IPS-18a (cell line): ENCODE results near the gene PER1.

Source experiments
- H3K27ac ChIP-seq: one replicate; pipeline ENCODE4 v1.5.1; 2013; ENCODE audit warnings: low read length
- H3K27me3 ChIP-seq: one replicate; pipeline ENCODE4 v1.6.1; 2013; ENCODE audit warnings: mild to moderate bottlenecking, low read length; ENCODE audit not compliant: control insufficient read depth, insufficient read depth
- H3K36me3 ChIP-seq: one replicate; pipeline ENCODE4 v1.6.1; 2013; ENCODE audit warnings: low read depth, low read length; ENCODE audit not compliant: control insufficient read depth
- H3K4me1 ChIP-seq: one replicate; pipeline ENCODE4 v1.6.1; 2013; ENCODE audit warnings: low read depth, low read length; ENCODE audit not compliant: control insufficient read depth
- H3K4me3 ChIP-seq: one replicate; pipeline ENCODE4 v1.5.1; 2013; ENCODE audit warnings: low read length
- H3K9ac ChIP-seq: one replicate; pipeline ENCODE4 v1.6.1; 2013; ENCODE audit warnings: mild to moderate bottlenecking, low read length, moderate library complexity
- H3K9me3 ChIP-seq: one replicate; pipeline ENCODE4 v1.6.1; 2013; ENCODE audit warnings: low read depth, low read length; ENCODE audit not compliant: control insufficient read depth

The PER1 gene

GRCh38 chr17:8120520-8121406 is 31.4 kb downstream of the PER1 start:
- Histone ChIP-seq H3K9ac (peak overlapping the region; percentile 19), H3K36me3 (no peaks in the 10 kb centered on the region), H3K4me3 (peak overlapping the region; percentile 79), H3K9me3 (no peaks in the 10 kb centered on the region), H3K4me1 (peaks cover 11% of the 10 kb centered on the region), H3K27me3 (peaks cover 67% of the 10 kb centered on the region), H3K27ac (no peak overlapping the region)

GRCh38 chr17:8119581-8120519 is 32.4 kb downstream of the PER1 start:
- H3K9ac ChIP-seq = peak overlapping the region; percentile 19
- H3K9me3 ChIP-seq = no peaks in the 10 kb centered on the region
- no peak overlapping the region for H3K27ac ChIP-seq
- peaks cover 68% of the 10 kb centered on the region for H3K27me3 ChIP-seq
- H3K4me1 ChIP-seq = peaks cover 7% of the 10 kb centered on the region
- H3K4me3 ChIP-seq = peak overlapping the region; percentile 79
- no peaks in the 10 kb centered on the region for H3K36me3 ChIP-seq

GRCh38 chr17:8118769-8119580 is 33.2 kb downstream of the PER1 start:
- no peaks in the 10 kb centered on the region for H3K9me3 ChIP-seq
- no peaks in the 10 kb centered on the region for H3K36me3 ChIP-seq
- peaks cover 68% of the 10 kb centered on the region for H3K27me3 ChIP-seq
- no peaks in the 10 kb centered on the region for H3K4me1 ChIP-seq
- H3K4me3 ChIP-seq = peak overlapping the region; percentile 79
- no peak overlapping the region for H3K9ac ChIP-seq
- H3K27ac ChIP-seq = no peak overlapping the region

GRCh38 chr17:8117980-8118768 is 34.0 kb downstream of the PER1 start, which contains the start of gene ALOXE3:
ALOXE3 (minus strand) TSS chr17:8118514; CDS start chr17:8117990, 524 bp downstream.
- H3K9ac ChIP-seq = peak within 1 kb of the TSS; percentile 7
- H3K27ac ChIP-seq = no peak within 1 kb of the TSS
- H3K27me3 ChIP-seq = peaks cover 60% of the 10 kb centered on the region
- no peaks in the 10 kb centered on the region for H3K36me3 ChIP-seq
- H3K4me3 ChIP-seq = peak within 1 kb of the TSS; percentile 79
- H3K4me1 ChIP-seq = no peaks in the 10 kb centered on the region
- no peaks in the 10 kb centered on the region for H3K9me3 ChIP-seq

- Histone ChIP-seq H3K9ac (peak overlapping the region; percentile 7), H3K27me3 (peaks cover 59% of the 10 kb centered on the region), H3K9me3 (no peaks in the 10 kb centered on the region), H3K36me3 (no peaks in the 10 kb centered on the region), H3K4me1 (no peaks in the 10 kb centered on the region), H3K4me3 (peak overlapping the region; percentile 79), H3K27ac (no peak overlapping the region)
These were observed 34.7 kb downstream of the PER1 start for GRCh38 chr17:8117367-8117979.

GRCh38 chr17:8116776-8117175 is 35.4 kb downstream of the PER1 start:
- no peak overlapping the region for H3K4me3 ChIP-seq
- no peaks in the 10 kb centered on the region for H3K36me3 ChIP-seq
- no peaks in the 10 kb centered on the region for H3K9me3 ChIP-seq
- no peak overlapping the region for H3K27ac ChIP-seq
- H3K4me1 ChIP-seq = no peaks in the 10 kb centered on the region
- peaks cover 59% of the 10 kb centered on the region for H3K27me3 ChIP-seq
- no peak overlapping the region for H3K9ac ChIP-seq

- Histone ChIP-seq H3K9me3 (no peaks in the 10 kb centered on the region), H3K27ac (no peak overlapping the region), H3K27me3 (peaks cover 67% of the 10 kb centered on the region), H3K4me1 (no peaks in the 10 kb centered on the region), H3K9ac (no peak overlapping the region), H3K4me3 (no peak overlapping the region), H3K36me3 (no peaks in the 10 kb centered on the region)
These were observed 41.3 kb downstream of the PER1 start for GRCh38 chr17:8110907-8111306.

GRCh38 chr17:8110456-8110804 is 41.8 kb downstream of the PER1 start:
- Histone ChIP-seq H3K36me3 (no peaks in the 10 kb centered on the region), H3K27ac (no peak overlapping the region), H3K27me3 (peaks cover 63% of the 10 kb centered on the region), H3K9me3 (no peaks in the 10 kb centered on the region), H3K9ac (no peak overlapping the region), H3K4me3 (peak overlapping the region; percentile 69), H3K4me1 (no peaks in the 10 kb centered on the region)

GRCh38 chr17:8109661-8110455 is 42.3 kb downstream of the PER1 start:
- H3K27ac ChIP-seq = no peak overlapping the region
- H3K9ac ChIP-seq = no peak overlapping the region
- no peaks in the 10 kb centered on the region for H3K36me3 ChIP-seq
- peaks cover 57% of the 10 kb centered on the region for H3K27me3 ChIP-seq
- H3K4me1 ChIP-seq = no peaks in the 10 kb centered on the region
- no peaks in the 10 kb centered on the region for H3K9me3 ChIP-seq
- peak overlapping the region; percentile 69 for H3K4me3 ChIP-seq
